IMR-90 (cell line): ENCODE results near the gene AGAP1. TPM values are rescaled to one million over a fixed set of nuclear protein-coding genes. Genes with fewer than 3 reads are reported as not detected.

Experiments used
- ATAC-seq: fragments of 200-7000 bp; cut with Tn5 transposase; 2 replicates; pipeline ENCODE4 v1.9.1; 2020; ENCODE audit warnings: low read depth, mild to moderate bottlenecking, moderate library complexity
- BruUV-seq: library from RNA; stranded (reverse); fragments of 400-500 nt; replicated peaks from 2 replicates; lab custom pipeline; 2021; lab: Mats Ljungman, UMichigan
- CTCF ChIA-PET: fragments of 300-600 bp; formaldehyde crosslinking; extraction: SDS; loops from one replicate; lab custom pipeline; 2021; ENCODE audit warnings: antibody characterized with exemption; lab: Yijun Ruan, JAX
- POLR2A ChIA-PET: fragments of 300-600 bp; sonication (Branson Sonifier 250); formaldehyde crosslinking; loops from one replicate; lab custom pipeline; 2022; ENCODE audit warnings: antibody characterized with exemption; ENCODE audit not compliant: unreplicated experiment; lab: Charles Lee
- DNase-seq: peaks from one replicate; pipeline ENCODE4 v3.0.0; 2013
- H2AFZ ChIP-seq: replicated peaks from 2 replicates; pipeline ENCODE3; 2013; ENCODE audit warnings: low read length, mild to moderate bottlenecking; ENCODE audit not compliant: poor library complexity
- H2AK5ac ChIP-seq: 2 replicates; pipeline ENCODE4 v1.6.1; 2013; ENCODE audit warnings: low read depth, low read length, inconsistent platforms
- H2AK9ac ChIP-seq: replicated peaks from 2 replicates; pipeline ENCODE3; 2013; ENCODE audit warnings: mild to moderate bottlenecking, low read depth, low read length, moderate library complexity; ENCODE audit not compliant: poor library complexity
- H2BK120ac ChIP-seq: 2 replicates; pipeline ENCODE4 v1.6.1; 2013; ENCODE audit warnings: low read depth, low read length, inconsistent platforms
- H2BK15ac ChIP-seq: 3 replicates; pipeline ENCODE4 v1.6.1; 2013; ENCODE audit warnings: low read depth, low read length, inconsistent platforms
- H2BK20ac ChIP-seq: 2 replicates; pipeline ENCODE4 v1.6.1; 2013; ENCODE audit warnings: low read depth, mild to moderate bottlenecking, inconsistent platforms, low read length, moderate library complexity
- H2BK5ac ChIP-seq: 2 replicates; pipeline ENCODE4 v1.6.1; 2013; ENCODE audit warnings: mild to moderate bottlenecking, low read depth, low read length, inconsistent platforms; ENCODE audit not compliant: poor library complexity, severe bottlenecking
- H3K14ac ChIP-seq: replicated peaks from 2 replicates; pipeline ENCODE4 v1.6.1; 2013; ENCODE audit warnings: low read depth, low read length, inconsistent platforms
- H3K18ac ChIP-seq: 2 replicates; pipeline ENCODE4 v1.6.1; 2013; ENCODE audit warnings: low read depth, low read length, control low read depth
- H3K23ac ChIP-seq: 2 replicates; pipeline ENCODE4 v1.6.1; 2013; ENCODE audit warnings: low read depth, low read length, inconsistent platforms
- H3K27ac ChIP-seq: 2 replicates; pipeline ENCODE4 v1.5.1; 2013; ENCODE audit warnings: mild to moderate bottlenecking, control low read depth, low read length; ENCODE audit not compliant: insufficient read depth
- H3K27me3 ChIP-seq: 2 replicates; pipeline ENCODE4 v1.6.1; 2013; ENCODE audit warnings: low read length; ENCODE audit not compliant: control insufficient read depth, insufficient read depth
- H3K36me3 ChIP-seq: 2 replicates; pipeline ENCODE4 v1.6.1; 2013; ENCODE audit warnings: low read length, mixed read lengths; ENCODE audit not compliant: control insufficient read depth, insufficient read depth
- H3K4ac ChIP-seq: 2 replicates; pipeline ENCODE4 v1.6.1; 2013; ENCODE audit warnings: low read depth, low read length, inconsistent platforms
- H3K4me1 ChIP-seq: 2 replicates; pipeline ENCODE4 v1.6.1; 2013; ENCODE audit warnings: low read length, mixed read lengths; ENCODE audit not compliant: control insufficient read depth, insufficient read depth
- H3K4me2 ChIP-seq: 2 replicates; pipeline ENCODE4 v1.6.1; 2013; ENCODE audit warnings: low read depth, mild to moderate bottlenecking, control low read depth, low read length, moderate library complexity
- H3K4me3 ChIP-seq: 2 replicates; pipeline ENCODE4 v1.5.1; 2013; ENCODE audit warnings: low read depth, mild to moderate bottlenecking, control low read depth, low read length, moderate library complexity; ENCODE audit not compliant: insufficient read depth
- H3K56ac ChIP-seq: 2 replicates; pipeline ENCODE4 v1.6.1; 2013; ENCODE audit warnings: low read length, inconsistent platforms; ENCODE audit not compliant: insufficient read depth; ENCODE audit errors: extremely low read depth
- H3K79me1 ChIP-seq, 2 experiments: 2 replicates each; pipeline ENCODE4 v1.6.1; 2013; ENCODE audit warnings: low read length in 2 of 2, inconsistent platforms in 1 of 2, low read depth in 1 of 2
- H3K9ac ChIP-seq: 2 replicates; pipeline ENCODE4 v1.6.1; 2013; ENCODE audit warnings: low read depth, low read length, control low read depth
- H3K9me1 ChIP-seq: 2 replicates; pipeline ENCODE4 v1.6.1; 2013; ENCODE audit warnings: low read length, inconsistent platforms; ENCODE audit not compliant: insufficient read depth
- H3K9me3 ChIP-seq: 2 replicates; pipeline ENCODE4 v1.6.1; 2013; ENCODE audit warnings: low read length; ENCODE audit not compliant: control insufficient read depth, insufficient read depth
- H4K20me1 ChIP-seq: 2 replicates; pipeline ENCODE4 v1.6.1; 2013; ENCODE audit warnings: low read length, inconsistent platforms; ENCODE audit not compliant: insufficient read depth
- H4K5ac ChIP-seq: 2 replicates; pipeline ENCODE4 v1.6.1; 2013; ENCODE audit warnings: mild to moderate bottlenecking, low read depth, low read length, control low read depth
- H4K8ac ChIP-seq, 2 experiments: 2 replicates each; pipeline ENCODE4 v1.6.1; 2013; ENCODE audit warnings: low read depth in 2 of 2, low read length in 2 of 2, control low read depth in 1 of 2, inconsistent platforms in 1 of 2
- H4K91ac ChIP-seq: 2 replicates; pipeline ENCODE4 v1.6.1; 2013; ENCODE audit warnings: low read depth, low read length, inconsistent platforms; ENCODE audit not compliant: insufficient read depth
- BHLHE40 ChIP-seq: fragments of 150-350 bp; IDR thresholded peaks from 2 replicates; pipeline ENCODE4 v1.6.1; 2016; ENCODE audit warnings: mild to moderate bottlenecking, low read depth, low read length
- CEBPB ChIP-seq: IDR thresholded peaks from 2 replicates; pipeline ENCODE4 v1.6.1; 2012; ENCODE audit warnings: low read depth, low read length, improper control_type of control experiment
- CHD1 ChIP-seq: IDR thresholded peaks from 2 replicates; pipeline ENCODE4 v1.6.1; 2012; ENCODE audit warnings: low read depth, low read length, improper control_type of control experiment
- FOS ChIP-seq: fragments of 150-350 bp; IDR thresholded peaks from 2 replicates; pipeline ENCODE4 v1.6.1; 2016; ENCODE audit warnings: low read depth, low read length
- MAFK ChIP-seq: IDR thresholded peaks from 2 replicates; pipeline ENCODE4 v1.6.1; 2012; ENCODE audit warnings: low read depth, low read length, improper control_type of control experiment
- MXI1 ChIP-seq: IDR thresholded peaks from 2 replicates; pipeline ENCODE4 v1.6.1; 2012; ENCODE audit warnings: low read depth, mild to moderate bottlenecking, low read length, moderate library complexity, borderline replicate concordance
- POLR2A ChIP-seq: IDR thresholded peaks from 2 replicates; pipeline ENCODE4 v1.6.1; 2012; ENCODE audit warnings: mild to moderate bottlenecking, low read depth, low read length
- RAD21 ChIP-seq: IDR thresholded peaks from 2 replicates; pipeline ENCODE4 v1.6.1; 2012; ENCODE audit warnings: low read length, improper control_type of control experiment
- RFX5 ChIP-seq: IDR thresholded peaks from 2 replicates; pipeline ENCODE4 v1.8.0; 2012; ENCODE audit warnings: low read depth, mild to moderate bottlenecking, low read length, moderate library complexity
- USF2 ChIP-seq: fragments of 150-350 bp; IDR thresholded peaks from 2 replicates; pipeline ENCODE4 v1.6.1; 2017; ENCODE audit warnings: mild to moderate bottlenecking, antibody characterized with exemption, low read length, low read depth
- WGBS, 2 experiments: methylation state at CpG; one replicate each; pipeline versions ENCODE4 v1.1.5 to v1.1.7; 2013; ENCODE audit warnings: missing lambda C conversion rate in 2 of 2; ENCODE audit not compliant: insufficient read length in 1 of 2; ENCODE audit errors: extremely low coverage in 2 of 2; 5-methylcytosine and 5-hydroxymethylcytosine counted together
- dilution Hi-C: fragments of 300-500 bp; cut with HindIII; formaldehyde crosslinking; loops from one replicate; pipeline ENCODE4 v1.14.3; 2018; ENCODE audit warnings: low sequenced_read_pairs; ENCODE audit not compliant: unreplicated experiment
- in situ Hi-C: fragments of 300-500 bp; cut with MboI; formaldehyde crosslinking; loops from 3 replicates; pipeline ENCODE4 v1.14.3; 2019; ENCODE audit warnings: low sequenced_read_pairs, inconsistent platforms, mixed read lengths
- intact Hi-C: fragments of 100-400 bp; cut with micrococcal nuclease; formaldehyde crosslinking; loops from 2 replicates; pipeline ENCODE4 v1.10.0; 2022
- polyA plus RNA-seq, 3 experiments: library from polyadenylated mRNA; depleted of rRNA; stranded (reverse); fragments of >200 nt; gene quantifications; 2 replicates each; pipeline ENCODE4 v1.2.3, GENCODE V29; 2012; ENCODE audit warnings: low replicate concordance in 1 of 3
- total RNA-seq: library from RNA; depleted of rRNA; stranded (reverse); fragments of >200 nt; gene quantifications from 2 replicates; pipeline ENCODE4 v1.2.3, GENCODE V29; 2012
- TF ChIP-seq, protein P1 (sequence below): conservative IDR thresholded peaks from 2 replicates; pipeline ENCODE4 v1.5.1; 2012; ENCODE audit warnings: mild to moderate bottlenecking, low read depth, low read length, improper control_type of control experiment
- TF ChIP-seq, protein P2 (sequence below): fragments of 150-350 bp; IDR thresholded peaks from 2 replicates; pipeline ENCODE4 v1.6.1; 2016; ENCODE audit warnings: low read depth, mild to moderate bottlenecking, low read length, moderate library complexity, borderline replicate concordance

Gene AGAP1
- total and polyA plus RNA-seq, 2 of the 4 experiments (the other 2 are of a cell fraction): 15.1 to 16.4 TPM

DNA sequence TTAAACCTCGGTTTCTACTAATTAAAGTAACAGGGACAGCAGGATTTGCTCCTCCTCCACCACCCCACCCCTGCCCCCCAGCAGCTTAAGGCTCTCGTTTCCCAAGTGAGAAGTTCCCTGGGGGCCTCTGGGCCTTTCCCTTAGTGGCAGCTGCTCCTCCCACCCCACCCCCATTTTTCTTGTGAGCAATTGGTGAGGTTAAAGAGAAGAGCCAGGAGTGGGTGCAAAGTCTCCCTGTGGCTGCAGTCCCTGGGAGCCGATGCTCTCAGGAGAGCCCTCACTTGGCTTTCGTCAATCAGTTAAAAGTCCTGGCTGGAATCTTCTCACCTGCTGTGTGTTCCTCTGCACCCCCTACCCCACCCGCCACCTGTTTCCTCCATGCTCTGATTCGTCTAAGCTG lies 48.7 kb upstream of the AGAP1 start:
- no peak overlapping the region for H3K4ac ChIP-seq
- no peak overlapping the region for H2BK20ac ChIP-seq
- no peak for ATAC-seq
- H3K23ac ChIP-seq: no peak overlapping the region
- H4K8ac ChIP-seq: no peak overlapping the region
- H2AFZ ChIP-seq: no peak overlapping the region
- no peak overlapping the region for H2AK9ac ChIP-seq
- no peak for DNase-seq
- CTCF ChIA-PET: no interaction called here
- no TSS peak for BruUV-seq
- H3K4me2 ChIP-seq: no peak overlapping the region
- H3K56ac ChIP-seq: no peak overlapping the region
- no peak overlapping the region for H2AK5ac ChIP-seq
- no peaks in the 10 kb centered on the region for H3K79me1 ChIP-seq
- 81% methylated on average over 2 of the region's 6 CpGs; no CpG with 5 or more reads in 1 of the 2 experiments for WGBS, 2 experiments
- H3K9ac ChIP-seq: no peak overlapping the region
- H4K20me1 ChIP-seq: no peaks in the 10 kb centered on the region
- in situ Hi-C loops: no loop called here
- no peak overlapping the region for H2BK15ac ChIP-seq
- no peak overlapping the region for H3K4me3 ChIP-seq
- no peaks in the 10 kb centered on the region for H3K9me1 ChIP-seq
- intact Hi-C loops: no loop called here
- H4K91ac ChIP-seq: no peak overlapping the region
- no peak overlapping the region for H3K27ac ChIP-seq
- no peak overlapping the region for H2BK5ac ChIP-seq
- POLR2A ChIA-PET: no interaction called here
- dilution Hi-C loops: no loop called here
- no peaks in the 10 kb centered on the region for H3K4me1 ChIP-seq
- H3K18ac ChIP-seq: no peak overlapping the region
- H2BK120ac ChIP-seq: no peak overlapping the region
- H4K5ac ChIP-seq: no peak overlapping the region
- H3K9me3 ChIP-seq: peaks cover 2% of the 10 kb centered on the region; the same call in 1 of the 2 replicates
- no peak for TF ChIP-seq POLR2A
- TF ChIP-seq, protein P1, sequence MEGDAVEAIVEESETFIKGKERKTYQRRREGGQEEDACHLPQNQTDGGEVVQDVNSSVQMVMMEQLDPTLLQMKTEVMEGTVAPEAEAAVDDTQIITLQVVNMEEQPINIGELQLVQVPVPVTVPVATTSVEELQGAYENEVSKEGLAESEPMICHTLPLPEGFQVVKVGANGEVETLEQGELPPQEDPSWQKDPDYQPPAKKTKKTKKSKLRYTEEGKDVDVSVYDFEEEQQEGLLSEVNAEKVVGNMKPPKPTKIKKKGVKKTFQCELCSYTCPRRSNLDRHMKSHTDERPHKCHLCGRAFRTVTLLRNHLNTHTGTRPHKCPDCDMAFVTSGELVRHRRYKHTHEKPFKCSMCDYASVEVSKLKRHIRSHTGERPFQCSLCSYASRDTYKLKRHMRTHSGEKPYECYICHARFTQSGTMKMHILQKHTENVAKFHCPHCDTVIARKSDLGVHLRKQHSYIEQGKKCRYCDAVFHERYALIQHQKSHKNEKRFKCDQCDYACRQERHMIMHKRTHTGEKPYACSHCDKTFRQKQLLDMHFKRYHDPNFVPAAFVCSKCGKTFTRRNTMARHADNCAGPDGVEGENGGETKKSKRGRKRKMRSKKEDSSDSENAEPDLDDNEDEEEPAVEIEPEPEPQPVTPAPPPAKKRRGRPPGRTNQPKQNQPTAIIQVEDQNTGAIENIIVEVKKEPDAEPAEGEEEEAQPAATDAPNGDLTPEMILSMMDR: no peak
- TF ChIP-seq USF2: no peak
- TF ChIP-seq, protein P2, sequence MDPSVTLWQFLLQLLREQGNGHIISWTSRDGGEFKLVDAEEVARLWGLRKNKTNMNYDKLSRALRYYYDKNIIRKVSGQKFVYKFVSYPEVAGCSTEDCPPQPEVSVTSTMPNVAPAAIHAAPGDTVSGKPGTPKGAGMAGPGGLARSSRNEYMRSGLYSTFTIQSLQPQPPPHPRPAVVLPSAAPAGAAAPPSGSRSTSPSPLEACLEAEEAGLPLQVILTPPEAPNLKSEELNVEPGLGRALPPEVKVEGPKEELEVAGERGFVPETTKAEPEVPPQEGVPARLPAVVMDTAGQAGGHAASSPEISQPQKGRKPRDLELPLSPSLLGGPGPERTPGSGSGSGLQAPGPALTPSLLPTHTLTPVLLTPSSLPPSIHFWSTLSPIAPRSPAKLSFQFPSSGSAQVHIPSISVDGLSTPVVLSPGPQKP: no peak
- TF ChIP-seq RFX5: no peak
- TF ChIP-seq CEBPB: no peak
- TF ChIP-seq RAD21: no peak
- no peak for TF ChIP-seq CHD1
- TF ChIP-seq FOS: no peak
- no peak for TF ChIP-seq MXI1
- no peak for TF ChIP-seq BHLHE40
- no peak for TF ChIP-seq MAFK
- no peaks in the 10 kb centered on the region for H3K36me3 ChIP-seq
- no peak overlapping the region for H3K14ac ChIP-seq
- peaks cover 16% of the 10 kb centered on the region for H3K27me3 ChIP-seq
